GM19239 (cell line): ENCODE results near the gene ADM.

ENCODE experiments used
- DNase-seq: peaks from one replicate; pipeline ENCODE4 v3.0.0; 2011; ENCODE audit warnings: low spot score; ENCODE audit not compliant: insufficient read length
- FAIRE-seq: peaks from 2 replicates; lab custom pipeline; 2011; peaks lifted over from hg19 to GRCh38; lab: Jason Lieb, UNC

The ADM gene

GRCh38 chr11:10307400-10308200 lies 2.7 kb downstream of the ADM start:
- DNase-seq = no peak
- FAIRE-seq = peak; percentile 80

DNA sequence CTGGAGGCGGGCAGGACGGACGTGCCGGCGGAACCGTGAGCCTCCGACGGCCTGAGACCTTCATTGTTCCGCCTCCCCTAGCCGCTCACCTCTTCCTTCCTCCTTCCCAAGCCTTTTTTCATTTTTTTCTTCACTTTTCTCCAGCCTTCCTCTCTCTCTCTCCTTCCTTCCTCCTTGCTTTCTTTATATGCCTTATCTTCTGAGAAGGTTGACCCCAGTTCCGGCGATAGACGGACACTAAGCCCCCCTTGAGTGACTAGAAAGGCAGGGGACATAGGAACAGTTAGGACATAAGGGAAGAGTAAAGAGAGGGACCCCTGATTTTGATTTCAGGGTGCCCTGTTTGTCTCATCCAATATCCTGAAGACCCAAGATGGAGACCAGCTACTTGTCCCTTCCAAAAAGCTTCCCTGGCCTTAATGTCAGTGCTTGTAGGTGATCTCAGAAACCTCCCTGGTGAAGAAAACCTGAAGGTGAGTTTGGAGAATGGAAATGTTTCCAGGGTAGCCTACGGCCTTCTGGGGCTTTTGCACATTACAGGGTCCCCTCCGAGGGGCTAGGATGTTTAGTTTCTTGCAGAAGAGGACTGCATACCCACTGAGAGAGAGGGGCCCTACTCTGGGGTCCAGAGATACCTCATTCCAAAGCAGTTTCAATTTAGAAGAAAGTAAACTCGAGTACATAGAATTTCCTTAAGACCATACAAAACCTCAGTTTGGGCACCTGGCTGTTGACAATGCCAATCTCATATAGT lies 3.5 kb downstream of the ADM start:
- FAIRE-seq = peak; percentile 4
- no peak for DNase-seq

DNA sequence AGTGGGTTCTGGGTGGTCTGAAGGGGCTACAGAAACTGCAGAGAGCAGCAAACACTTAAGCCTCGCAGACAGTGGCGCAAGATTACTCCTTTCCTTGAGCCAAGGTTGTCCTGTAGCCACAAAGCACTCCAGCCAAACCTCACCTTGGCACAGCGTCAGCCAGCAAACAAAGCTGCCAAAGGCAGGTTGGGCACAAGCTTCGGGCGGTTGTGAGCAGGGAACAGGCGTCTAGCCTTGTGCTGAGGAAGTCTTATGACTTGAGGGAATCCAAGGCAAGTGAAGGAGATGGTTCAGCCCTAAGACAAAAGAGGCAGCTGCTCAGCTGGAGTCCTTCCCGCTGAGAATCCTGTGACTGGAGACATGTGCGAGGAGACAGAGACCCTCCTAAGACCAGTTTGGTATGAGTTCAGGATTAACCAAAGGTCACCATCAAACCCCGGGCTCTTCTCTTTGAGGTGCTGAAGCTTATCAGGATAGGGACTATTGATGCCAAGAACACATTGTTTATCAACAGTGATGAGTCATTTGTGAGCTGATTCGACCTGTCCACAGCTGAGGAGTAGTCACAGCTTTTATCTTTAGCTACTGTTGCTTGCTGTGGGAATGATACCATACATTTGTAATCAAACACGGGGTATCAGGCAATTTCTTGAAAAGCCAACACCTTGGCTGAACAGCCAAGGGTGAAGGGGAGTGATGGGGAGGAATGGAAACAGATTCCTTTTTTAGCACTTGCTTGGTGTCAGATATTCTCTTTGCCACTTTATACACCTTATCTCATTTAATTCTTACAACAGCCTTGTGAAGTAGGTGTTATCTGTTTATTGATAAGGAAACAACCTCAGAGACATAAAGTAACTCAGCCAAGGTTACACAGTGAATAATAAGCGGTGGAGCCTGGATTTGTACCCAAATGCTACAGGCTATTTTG lies 4.6 kb downstream of the ADM start:
- FAIRE-seq = no peak
- DNase-seq = no peak

DNA sequence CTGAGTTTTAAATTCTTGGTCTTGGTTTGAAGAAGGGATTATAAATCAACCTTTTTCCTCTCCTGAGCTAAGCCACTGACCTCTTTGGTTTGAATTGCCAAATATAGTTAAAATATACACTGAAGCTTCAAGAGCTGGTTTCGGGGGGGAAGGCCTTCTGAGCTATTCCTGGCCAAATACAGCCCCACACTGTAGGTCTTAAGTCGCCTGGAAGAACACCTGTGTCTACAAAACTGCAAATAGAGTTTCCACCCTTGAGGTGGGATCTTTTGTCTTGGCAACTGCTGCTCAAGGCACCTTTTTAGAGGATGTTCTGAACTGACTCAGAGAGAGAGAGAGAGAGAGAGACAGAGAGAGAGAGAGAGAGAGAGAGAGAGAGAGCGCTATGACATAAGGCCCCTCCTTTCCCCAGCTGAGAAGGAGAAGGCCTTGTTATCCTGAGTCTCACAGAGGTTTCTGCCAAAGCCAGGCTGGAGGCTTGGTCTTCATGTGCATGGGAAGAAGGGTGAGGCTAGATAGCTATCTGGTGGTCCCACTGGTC lies 5.5 kb downstream of the ADM start:
- FAIRE-seq (no peak), DNase-seq (no peak)

- FAIRE-seq (no peak), DNase-seq (no peak)
These were observed 6.9 kb downstream of the ADM start for GRCh38 chr11:10311802-10312201.

- peak; percentile 90 for FAIRE-seq
These were observed 9.6 kb downstream of the ADM start for GRCh38 chr11:10314199-10315072.

DNA sequence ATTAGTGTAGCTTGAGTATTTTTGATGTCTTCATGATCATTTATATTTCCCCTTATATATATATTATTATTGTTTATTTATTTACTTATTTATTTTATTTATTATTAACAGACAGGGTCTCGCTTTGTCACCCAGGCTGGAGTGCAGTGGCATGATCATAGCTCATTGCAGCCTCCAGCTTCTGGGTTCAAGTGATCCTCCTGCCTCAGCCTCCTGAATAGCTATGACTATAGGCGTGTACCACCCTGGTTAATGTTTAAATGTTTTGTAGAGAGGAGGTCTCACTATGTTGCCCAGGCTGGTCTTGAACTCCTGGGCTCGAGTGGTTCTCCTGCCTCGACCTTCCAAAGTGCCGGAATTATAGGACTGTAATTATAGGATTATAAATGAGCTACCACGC lies 10.2 kb downstream of the ADM start:
- no peak for DNase-seq
- FAIRE-seq = no peak

More at GRCh38 chr11:10314199-10315072, 9.6 kb downstream of the ADM start:
- no peak for DNase-seq

GRCh38 chr11:10317151-10317755 lies 12.4 kb downstream of the ADM start:
- peak; percentile 87 for FAIRE-seq

GRCh38 chr11:10317776-10318526 lies 13.1 kb downstream of the ADM start:
- DNase-seq (no peak), FAIRE-seq (peak; percentile 89)

More at GRCh38 chr11:10317151-10317755, 12.4 kb downstream of the ADM start:
- no peak for DNase-seq

DNA sequence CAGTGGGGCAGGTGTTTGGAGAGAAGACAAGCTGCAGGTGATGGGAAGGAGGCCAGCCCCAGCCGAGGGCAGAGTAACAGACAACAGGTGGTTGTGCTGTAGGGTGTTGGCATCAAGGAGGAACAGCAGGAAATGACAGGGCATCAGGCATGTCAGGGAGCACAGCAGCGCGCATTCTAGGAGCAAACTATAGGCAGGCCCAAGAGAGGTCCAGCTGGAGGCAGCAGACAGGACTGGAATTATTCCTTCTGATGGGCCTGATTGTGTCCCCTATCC lies 13.6 kb downstream of the ADM start:
- FAIRE-seq = no peak
- no peak for DNase-seq

GRCh38 chr11:10319702-10320558 lies 15.1 kb downstream of the ADM start:
- no peak for FAIRE-seq

DNA sequence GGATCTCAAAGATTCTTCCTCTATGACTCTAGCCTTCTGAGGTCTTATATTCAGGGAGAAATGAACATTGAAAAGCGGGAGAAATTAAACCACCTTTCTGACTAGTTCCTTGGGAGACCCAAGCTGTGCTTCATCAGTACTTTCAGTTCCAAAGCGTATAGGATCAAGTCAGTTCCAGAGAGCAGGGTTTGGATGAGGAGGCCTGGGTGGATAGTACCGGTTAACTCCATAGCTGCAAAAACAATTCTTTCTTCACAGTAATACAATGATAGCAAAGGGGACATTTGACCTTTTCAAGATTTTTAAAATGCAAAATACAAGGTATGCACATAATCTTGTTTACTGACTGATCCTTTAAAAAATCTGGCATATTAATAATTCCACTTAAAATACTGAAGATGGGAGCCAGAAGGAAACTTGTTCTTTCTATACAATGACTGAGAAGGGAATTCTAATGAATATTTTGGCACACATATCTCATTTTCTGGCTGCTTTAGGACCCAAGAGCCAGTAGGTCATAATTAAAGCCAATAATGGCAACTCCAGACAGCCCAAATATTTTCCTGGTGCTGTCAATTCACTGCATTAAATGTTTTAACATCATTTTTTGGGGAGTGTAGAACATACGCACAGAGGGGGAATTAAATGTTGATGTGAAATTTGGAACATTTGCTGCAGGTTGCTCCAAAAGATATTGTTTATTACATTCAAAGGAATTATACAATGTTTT lies 16.0 kb downstream of the ADM start:
- FAIRE-seq (no peak), DNase-seq (no peak)

More at GRCh38 chr11:10319702-10320558, 15.1 kb downstream of the ADM start:
- DNase-seq = no peak

DNA sequence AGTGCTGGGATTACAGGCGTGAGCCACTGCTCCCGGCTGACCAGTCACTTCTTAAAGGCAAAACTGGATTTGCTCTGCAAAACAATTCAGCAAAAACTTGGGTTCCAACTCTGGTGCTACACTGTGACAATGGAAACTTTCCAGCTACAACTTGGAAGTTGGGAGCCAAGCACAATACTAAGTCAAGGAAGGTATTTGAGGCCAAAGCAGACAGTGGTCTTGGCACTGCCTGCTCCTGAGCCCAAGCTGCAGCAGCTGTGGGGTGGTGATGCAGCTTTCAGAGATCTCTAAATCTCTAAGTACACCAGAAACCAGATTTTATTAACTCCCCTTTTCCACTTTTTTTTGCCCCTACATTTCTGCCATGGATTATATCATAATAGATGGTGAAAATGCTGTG lies 17.5 kb downstream of the ADM start:
- no peak for DNase-seq
- FAIRE-seq = no peak

- FAIRE-seq = peak; percentile 66
- no peak for DNase-seq
These were observed 18.2 kb downstream of the ADM start for GRCh38 chr11:10322830-10323792.

DNA sequence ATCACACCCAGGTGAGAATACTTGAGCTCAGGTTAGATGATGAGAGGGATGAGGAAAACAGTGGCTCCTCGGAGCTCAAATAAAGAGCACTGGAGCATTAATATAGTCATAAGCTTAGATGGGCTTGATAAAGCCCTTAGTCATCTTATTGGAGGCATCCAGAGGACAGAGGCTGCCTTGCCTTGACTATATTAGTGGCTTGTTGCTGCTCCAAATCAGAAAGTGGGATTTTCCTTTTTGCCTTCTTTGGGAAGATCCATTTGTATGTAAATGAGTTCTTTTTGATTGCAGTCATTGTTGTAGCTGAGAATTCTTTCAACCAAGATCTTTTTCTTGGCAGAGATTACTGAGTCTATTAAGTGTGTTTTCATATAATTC lies 18.9 kb downstream of the ADM start:
- DNase-seq = no peak
- FAIRE-seq = no peak

GRCh38 chr11:10324474-10324873 lies 19.6 kb downstream of the ADM start:
- FAIRE-seq = no peak

More at GRCh38 chr11:10324474-10324873, 19.6 kb downstream of the ADM start:
- DNase-seq = no peak
